SU-DHL-6 (cell line): ENCODE data around the gene GADD45GIP1.

ENCODE experiments used
- H2AFZ ChIP-seq: fragments of 200-600 bp; sonication (generic); 2 replicates; pipeline ENCODE4 v1.6.1; 2014; ENCODE audit warnings: low read depth, mild to moderate bottlenecking, moderate library complexity, mixed read lengths, antibody characterized with exemption, low read length; ENCODE audit not compliant: severe bottlenecking
- H3F3A ChIP-seq: fragments of 200-600 bp; shearing (Covaris generic); 2 replicates; pipeline ENCODE4 v1.6.0; 2016; ENCODE audit warnings: antibody characterized with exemption, mild to moderate bottlenecking; ENCODE audit not compliant: insufficient read depth
- H3K27ac ChIP-seq: fragments of 200-600 bp; sonication (generic); 2 replicates; pipeline ENCODE4 v1.5.1; 2016; ENCODE audit warnings: low read depth, mild to moderate bottlenecking, low read length, moderate library complexity, mixed read lengths
- H3K27me3 ChIP-seq: fragments of 200-600 bp; sonication (generic), shearing (Covaris generic); 2 replicates; pipeline ENCODE4 v1.6.0; 2014; ENCODE audit warnings: mild to moderate bottlenecking, low read length
- H3K36me3 ChIP-seq: fragments of 200-600 bp; sonication (generic); 2 replicates; pipeline ENCODE4 v1.6.1; 2014; ENCODE audit warnings: mild to moderate bottlenecking, low read length, mixed read lengths
- H3K4me2 ChIP-seq: fragments of 300-600, 200-600 bp; shearing (Covaris generic), sonication (generic); 2 replicates; pipeline ENCODE4 v1.6.0; 2014; ENCODE audit warnings: low read length, low read depth, mild to moderate bottlenecking; ENCODE audit not compliant: poor library complexity, severe bottlenecking
- H3K4me3 ChIP-seq: fragments of 200-600 bp; sonication (generic); 2 replicates; pipeline ENCODE4 v1.5.1; 2014; ENCODE audit warnings: antibody characterized with exemption, low read length, mild to moderate bottlenecking, mixed read lengths; ENCODE audit not compliant: insufficient read depth, poor library complexity, severe bottlenecking
- H3K79me2 ChIP-seq: fragments of 200-600 bp; sonication (generic); 2 replicates; pipeline ENCODE4 v1.6.1; 2014; ENCODE audit warnings: mild to moderate bottlenecking, low read length, moderate library complexity; ENCODE audit not compliant: insufficient read depth
- H3K9ac ChIP-seq: fragments of 200-600 bp; sonication (generic); 2 replicates; pipeline ENCODE4 v1.7.0; 2014; ENCODE audit warnings: mild to moderate bottlenecking, low read length
- H3K9me2 ChIP-seq: fragments of 200-600 bp; sonication (generic); replicated peaks from 2 replicates; pipeline ENCODE4 v1.6.1; 2014; ENCODE audit warnings: low read length; ENCODE audit not compliant: insufficient read depth
- H3K9me3 ChIP-seq: fragments of 200-600 bp; sonication (generic); 2 replicates; pipeline ENCODE4 v1.6.1; 2014; ENCODE audit warnings: low read length, mixed read lengths; ENCODE audit not compliant: insufficient read depth
- H4K20me1 ChIP-seq: fragments of 200-600 bp; sonication (generic); 2 replicates; pipeline ENCODE4 v1.6.1; 2014; ENCODE audit warnings: low read depth, mild to moderate bottlenecking, antibody characterized with exemption, low read length, moderate library complexity, mixed read lengths
- EZH2phosphoT487 ChIP-seq: fragments of 200-600 bp; sonication (generic), shearing (Covaris generic); conservative IDR thresholded peaks from 2 replicates; pipeline ENCODE4 v1.6.1; 2018; ENCODE audit warnings: mild to moderate bottlenecking, antibody characterized with exemption, low read length, moderate library complexity, mixed read lengths
- TF ChIP-seq, protein P1 (sequence below): fragments of 200-600 bp; sonication (generic); IDR thresholded peaks from one replicate; pipeline ENCODE4 v1.5.1; 2017; ENCODE audit warnings: antibody characterized with exemption, mild to moderate bottlenecking, low read length, moderate library complexity; ENCODE audit not compliant: insufficient read depth, poor library complexity, severe bottlenecking

GADD45GIP1 gene

GRCh38 chr19:12912571-12912970, 44.5 kb downstream of the GADD45GIP1 start:
- Histone ChIP-seq H3K4me3 (no peak overlapping the region), H3K4me2 (no peak overlapping the region), H3K27me3 (no peaks in the 10 kb centered on the region), H3K79me2 (no peaks in the 10 kb centered on the region), H3F3A (no peaks in the 10 kb centered on the region), H3K9ac (no peak overlapping the region), H2AFZ (no peak overlapping the region), H3K9me2 (no peaks in the 10 kb centered on the region), H4K20me1 (no peaks in the 10 kb centered on the region), H3K27ac (no peak overlapping the region), H3K9me3 (no peaks in the 10 kb centered on the region), H3K36me3 (no peaks in the 10 kb centered on the region)
- no peak for TF ChIP-seq EZH2phosphoT487
- TF ChIP-seq, protein P1, sequence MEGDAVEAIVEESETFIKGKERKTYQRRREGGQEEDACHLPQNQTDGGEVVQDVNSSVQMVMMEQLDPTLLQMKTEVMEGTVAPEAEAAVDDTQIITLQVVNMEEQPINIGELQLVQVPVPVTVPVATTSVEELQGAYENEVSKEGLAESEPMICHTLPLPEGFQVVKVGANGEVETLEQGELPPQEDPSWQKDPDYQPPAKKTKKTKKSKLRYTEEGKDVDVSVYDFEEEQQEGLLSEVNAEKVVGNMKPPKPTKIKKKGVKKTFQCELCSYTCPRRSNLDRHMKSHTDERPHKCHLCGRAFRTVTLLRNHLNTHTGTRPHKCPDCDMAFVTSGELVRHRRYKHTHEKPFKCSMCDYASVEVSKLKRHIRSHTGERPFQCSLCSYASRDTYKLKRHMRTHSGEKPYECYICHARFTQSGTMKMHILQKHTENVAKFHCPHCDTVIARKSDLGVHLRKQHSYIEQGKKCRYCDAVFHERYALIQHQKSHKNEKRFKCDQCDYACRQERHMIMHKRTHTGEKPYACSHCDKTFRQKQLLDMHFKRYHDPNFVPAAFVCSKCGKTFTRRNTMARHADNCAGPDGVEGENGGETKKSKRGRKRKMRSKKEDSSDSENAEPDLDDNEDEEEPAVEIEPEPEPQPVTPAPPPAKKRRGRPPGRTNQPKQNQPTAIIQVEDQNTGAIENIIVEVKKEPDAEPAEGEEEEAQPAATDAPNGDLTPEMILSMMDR, result no peak

DNA sequence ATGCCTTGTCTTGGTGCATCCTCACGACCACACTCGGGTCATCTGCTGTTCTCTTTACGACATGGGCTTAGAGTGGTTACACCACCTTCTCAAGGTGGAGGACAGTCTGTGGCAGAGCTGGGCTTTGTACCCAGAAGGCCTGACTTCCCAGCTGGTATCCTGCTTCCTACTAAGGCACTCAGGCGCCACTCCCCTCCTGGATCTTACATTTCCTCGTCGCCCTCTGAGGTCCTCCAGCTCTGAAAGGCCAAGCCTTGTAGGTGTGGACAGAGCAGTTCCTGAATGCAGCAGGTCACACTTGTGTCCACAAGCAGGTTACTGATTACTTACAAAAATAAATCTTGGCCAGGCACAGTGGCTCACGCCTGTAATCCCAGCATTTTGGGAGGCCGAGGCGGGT, 49.9 kb downstream of the GADD45GIP1 start:
- H4K20me1 ChIP-seq, result no peaks in the 10 kb centered on the region
- no peaks in the 10 kb centered on the region for H3K27me3 ChIP-seq
- 0 out of 2 replicates have a peak, but pooled peaks cover 3% of the 10 kb centered on the region for H3F3A ChIP-seq
- no peak overlapping the region for H2AFZ ChIP-seq
- no peak overlapping the region for H3K9ac ChIP-seq
- no peak overlapping the region for H3K4me3 ChIP-seq
- H3K36me3 ChIP-seq, result no peaks in the 10 kb centered on the region
- H3K27ac ChIP-seq, result no peak overlapping the region
- TF ChIP-seq EZH2phosphoT487, result no peak
- TF ChIP-seq, protein P1, result no peak
- H3K79me2 ChIP-seq, result no peaks in the 10 kb centered on the region
- no peaks in the 10 kb centered on the region for H3K9me3 ChIP-seq
- no peak overlapping the region for H3K4me2 ChIP-seq
- H3K9me2 ChIP-seq, result no peaks in the 10 kb centered on the region
